Hepatocyte (in vitro differentiated cells): ENCODE measurements around the gene DOCK3. TPM values are rescaled to one million over a fixed set of nuclear protein-coding genes. Genes with fewer than 3 reads are reported as not detected.
A peak's percentile ranks its signal among the peaks of the same experiment; 100 is the strongest.

ENCODE experiments used
- DNase-seq: peaks from one replicate; pipeline ENCODE4 v3.0.0-alpha.2; 2016; ENCODE audit warnings: low spot score
- H2AFZ ChIP-seq: fragments of 200-600 bp; sonication (generic); 2 replicates; pipeline ENCODE4 v1.6.0; 2016; ENCODE audit warnings: antibody characterized with exemption, mild to moderate bottlenecking
- H3K27ac ChIP-seq: fragments of 200-600 bp; sonication (generic); 2 replicates; pipeline ENCODE4 v1.5.1; 2016; ENCODE audit warnings: mild to moderate bottlenecking
- H3K27me3 ChIP-seq: fragments of 200-600 bp; sonication (generic); 2 replicates; pipeline ENCODE4 v1.6.1; 2016
- H3K36me3 ChIP-seq: fragments of 200-600 bp; sonication (generic); replicated peaks from 2 replicates; pipeline ENCODE4 v1.5.1; 2016; ENCODE audit warnings: low read depth; ENCODE audit not compliant: insufficient read depth
- H3K4me1 ChIP-seq: fragments of 200-600 bp; sonication (generic); 2 replicates; pipeline ENCODE4 v1.5.1; 2016; ENCODE audit warnings: mild to moderate bottlenecking, moderate library complexity; ENCODE audit not compliant: insufficient read depth
- H3K4me2 ChIP-seq: fragments of 200-600 bp; sonication (generic); 2 replicates; pipeline ENCODE4 v1.6.0; 2016
- H3K4me3 ChIP-seq: fragments of 200-600 bp; sonication (generic); 2 replicates; pipeline ENCODE4 v1.5.1; 2016; ENCODE audit warnings: mild to moderate bottlenecking
- H3K79me2 ChIP-seq: fragments of 200-600 bp; sonication (generic); 2 replicates; pipeline ENCODE4 v1.6.0; 2017; ENCODE audit warnings: mild to moderate bottlenecking
- H3K9me2 ChIP-seq: fragments of 200-600 bp; sonication (generic); replicated peaks from 2 replicates; pipeline ENCODE4 v1.6.0; 2017; ENCODE audit warnings: mild to moderate bottlenecking; ENCODE audit not compliant: insufficient read depth
- H3K9me3 ChIP-seq: fragments of 200-600 bp; sonication (generic); 2 replicates; pipeline ENCODE4 v1.5.1; 2016; ENCODE audit warnings: low read depth, mild to moderate bottlenecking
- H4K20me1 ChIP-seq: fragments of 200-600 bp; sonication (generic); 2 replicates; pipeline ENCODE4 v1.6.0; 2016; ENCODE audit warnings: mild to moderate bottlenecking; ENCODE audit not compliant: insufficient read depth, poor library complexity, severe bottlenecking
- EZH2 ChIP-seq: fragments of 200-600 bp; sonication (generic); IDR thresholded peaks from 2 replicates; pipeline ENCODE4 v1.6.1; 2016; ENCODE audit warnings: antibody characterized with exemption, mild to moderate bottlenecking, borderline replicate concordance
- EZH2phosphoT487 ChIP-seq: fragments of 200-600 bp; sonication (generic); IDR thresholded peaks from one replicate; pipeline ENCODE4 v1.6.1; 2018; ENCODE audit warnings: antibody characterized with exemption, mild to moderate bottlenecking, low read depth, moderate library complexity; ENCODE audit not compliant: unreplicated experiment, severe bottlenecking
- WGBS: methylation state at CpG from one replicate; pipeline ENCODE4 v1.1.6; 2016; ENCODE audit warnings: low lambda C conversion rate; ENCODE audit errors: missing lambda C conversion rate; 5-methylcytosine and 5-hydroxymethylcytosine counted together
- polyA plus RNA-seq: library from polyadenylated mRNA; unstranded; fragments of >200 nt; fragmentation: Nextera tagmentation; extraction: Ambion mirVana; gene quantifications from 2 replicates; pipeline ENCODE4 v1.2.1, GENCODE V29; 2016
- total RNA-seq: library from RNA; depleted of rRNA; stranded (reverse); fragments of >200 nt; gene quantifications from 2 replicates; pipeline ENCODE4 v1.2.3, GENCODE V29; 2014
- TF ChIP-seq, protein P1 (sequence below): fragments of 200-600 bp; sonication (generic); IDR thresholded peaks from 2 replicates; pipeline ENCODE4 v1.5.1; 2016; ENCODE audit warnings: antibody characterized with exemption, mild to moderate bottlenecking; ENCODE audit not compliant: poor library complexity

Gene DOCK3
- total and polyA plus RNA-seq, 2 experiments from 2014 or later: 0.77 to 1.6 TPM

GRCh38 chr3:50805321-50805720 lies 130.6 kb downstream of the DOCK3 start:
- no peak overlapping the region for H3K27ac ChIP-seq
- WGBS: 89% methylated on average over 3 of the region's 3 CpGs
- H3K27me3 ChIP-seq: no peaks in the 10 kb centered on the region
- no peak overlapping the region for H3K4me2 ChIP-seq
- TF ChIP-seq, protein P1, sequence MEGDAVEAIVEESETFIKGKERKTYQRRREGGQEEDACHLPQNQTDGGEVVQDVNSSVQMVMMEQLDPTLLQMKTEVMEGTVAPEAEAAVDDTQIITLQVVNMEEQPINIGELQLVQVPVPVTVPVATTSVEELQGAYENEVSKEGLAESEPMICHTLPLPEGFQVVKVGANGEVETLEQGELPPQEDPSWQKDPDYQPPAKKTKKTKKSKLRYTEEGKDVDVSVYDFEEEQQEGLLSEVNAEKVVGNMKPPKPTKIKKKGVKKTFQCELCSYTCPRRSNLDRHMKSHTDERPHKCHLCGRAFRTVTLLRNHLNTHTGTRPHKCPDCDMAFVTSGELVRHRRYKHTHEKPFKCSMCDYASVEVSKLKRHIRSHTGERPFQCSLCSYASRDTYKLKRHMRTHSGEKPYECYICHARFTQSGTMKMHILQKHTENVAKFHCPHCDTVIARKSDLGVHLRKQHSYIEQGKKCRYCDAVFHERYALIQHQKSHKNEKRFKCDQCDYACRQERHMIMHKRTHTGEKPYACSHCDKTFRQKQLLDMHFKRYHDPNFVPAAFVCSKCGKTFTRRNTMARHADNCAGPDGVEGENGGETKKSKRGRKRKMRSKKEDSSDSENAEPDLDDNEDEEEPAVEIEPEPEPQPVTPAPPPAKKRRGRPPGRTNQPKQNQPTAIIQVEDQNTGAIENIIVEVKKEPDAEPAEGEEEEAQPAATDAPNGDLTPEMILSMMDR: no peak
- TF ChIP-seq EZH2phosphoT487: no peak
- no peak for TF ChIP-seq EZH2
- H3K9me3 ChIP-seq: no peaks in the 10 kb centered on the region
- no peak overlapping the region for H2AFZ ChIP-seq
- peaks cover 3% of the 10 kb centered on the region for H3K4me1 ChIP-seq
- H3K36me3 ChIP-seq: no peaks in the 10 kb centered on the region
- no peaks in the 10 kb centered on the region for H3K79me2 ChIP-seq
- no peak overlapping the region for H3K4me3 ChIP-seq
- no peak for DNase-seq
- no peaks in the 10 kb centered on the region for H4K20me1 ChIP-seq
- no peaks in the 10 kb centered on the region for H3K9me2 ChIP-seq

- Histone ChIP-seq H3K27ac (no peak overlapping the region), H3K4me2 (no peak overlapping the region), H3K36me3 (no peaks in the 10 kb centered on the region), H3K4me1 (peaks cover 3% of the 10 kb centered on the region), H3K79me2 (no peaks in the 10 kb centered on the region), H2AFZ (no peak overlapping the region), H4K20me1 (no peaks in the 10 kb centered on the region), H3K9me2 (no peaks in the 10 kb centered on the region), H3K9me3 (no peaks in the 10 kb centered on the region), H3K27me3 (no peaks in the 10 kb centered on the region), H3K4me3 (no peak overlapping the region)
- 89% methylated on average over 1 of the region's 1 CpG for WGBS
- TF ChIP-seq, protein P1: no peak
- TF ChIP-seq EZH2phosphoT487: no peak
- TF ChIP-seq EZH2: no peak
- no peak for DNase-seq
These were observed 131.3 kb downstream of the DOCK3 start for GRCh38 chr3:50806031-50806430.

DNA sequence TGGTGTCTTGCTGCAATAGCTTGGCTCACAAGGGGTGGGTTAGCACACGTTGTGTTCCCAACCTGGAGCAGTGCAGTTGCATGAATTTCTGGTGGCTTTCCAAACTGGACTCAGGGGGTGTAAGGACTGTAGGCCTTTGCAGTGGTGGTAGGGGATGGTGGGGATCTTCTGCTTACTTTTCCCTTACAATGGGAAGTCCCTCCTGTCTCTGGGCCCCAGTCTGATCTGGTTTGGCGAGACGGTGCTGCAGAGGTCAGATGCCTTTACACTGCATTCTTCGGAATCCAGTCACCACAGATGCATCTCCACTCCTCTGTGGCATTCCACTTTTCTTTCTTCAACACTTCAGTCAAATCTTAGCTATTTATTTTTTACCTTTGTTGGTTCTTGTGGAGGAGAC lies 132.1 kb downstream of the DOCK3 start:
- H3K27ac ChIP-seq: peak overlapping the region; percentile 80
- TF ChIP-seq, protein P1: no peak
- TF ChIP-seq EZH2 (no peak), EZH2phosphoT487 (no peak)
- 52% methylated on average over 4 of the region's 4 CpGs for WGBS

GRCh38 chr3:50807266-50807665 lies 132.5 kb downstream of the DOCK3 start:
- H2AFZ ChIP-seq: no peak overlapping the region
- no peaks in the 10 kb centered on the region for H3K36me3 ChIP-seq
- peak overlapping the region; percentile 80 for H3K27ac ChIP-seq
- H3K4me1 ChIP-seq: peaks cover 3% of the 10 kb centered on the region
- TF ChIP-seq EZH2phosphoT487 (no peak), EZH2 (no peak)
- TF ChIP-seq, protein P1: no peak
- WGBS: 73% methylated on average over 2 of the region's 2 CpGs
- DNase-seq: no peak
- no peaks in the 10 kb centered on the region for H3K9me3 ChIP-seq
- no peaks in the 10 kb centered on the region for H3K27me3 ChIP-seq
- no peak overlapping the region for H3K4me3 ChIP-seq
- no peaks in the 10 kb centered on the region for H3K9me2 ChIP-seq
- H4K20me1 ChIP-seq: no peaks in the 10 kb centered on the region
- H3K4me2 ChIP-seq: no peak overlapping the region
- H3K79me2 ChIP-seq: no peaks in the 10 kb centered on the region

More for the DNA sequence above, 132.1 kb downstream of the DOCK3 start:
- Histone ChIP-seq H4K20me1 (no peaks in the 10 kb centered on the region), H3K27me3 (no peaks in the 10 kb centered on the region), H3K79me2 (no peaks in the 10 kb centered on the region), H3K9me2 (no peaks in the 10 kb centered on the region), H2AFZ (no peak overlapping the region), H3K9me3 (no peaks in the 10 kb centered on the region), H3K4me3 (no peak overlapping the region), H3K4me2 (no peak overlapping the region), H3K4me1 (peaks cover 3% of the 10 kb centered on the region), H3K36me3 (no peaks in the 10 kb centered on the region)
- peak; percentile 20 for DNase-seq
